GM12801 (cell line): ENCODE results near the gene THUMPD2.

Experiments
- TF ChIP-seq, protein P1 (sequence below): IDR thresholded peaks from one replicate; pipeline ENCODE4 v1.5.1; 2011; ENCODE audit warnings: control low read depth; ENCODE audit not compliant: insufficient read length; ENCODE audit errors: extremely low read depth

The THUMPD2 gene

DNA sequence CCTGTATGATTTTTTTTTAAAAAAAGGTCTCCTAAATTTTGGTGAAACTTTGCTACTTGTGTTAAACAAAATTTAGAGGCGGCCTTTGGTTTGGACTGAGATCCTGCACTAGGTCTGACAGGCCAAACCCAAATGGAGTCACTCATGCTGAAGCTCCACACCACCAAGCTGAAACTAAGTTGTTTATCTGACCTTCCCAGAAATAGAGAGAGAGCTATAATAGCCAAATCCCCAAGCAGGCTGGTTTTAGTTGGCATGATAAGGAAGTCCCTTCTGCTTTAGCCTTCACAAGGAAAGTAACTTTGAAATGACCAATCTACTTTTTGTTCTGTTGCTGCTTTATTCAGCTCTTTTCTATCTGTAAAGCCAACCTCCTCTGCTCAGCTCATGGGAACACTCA, 17.1 kb upstream of the THUMPD2 start:
- TF ChIP-seq, protein P1, sequence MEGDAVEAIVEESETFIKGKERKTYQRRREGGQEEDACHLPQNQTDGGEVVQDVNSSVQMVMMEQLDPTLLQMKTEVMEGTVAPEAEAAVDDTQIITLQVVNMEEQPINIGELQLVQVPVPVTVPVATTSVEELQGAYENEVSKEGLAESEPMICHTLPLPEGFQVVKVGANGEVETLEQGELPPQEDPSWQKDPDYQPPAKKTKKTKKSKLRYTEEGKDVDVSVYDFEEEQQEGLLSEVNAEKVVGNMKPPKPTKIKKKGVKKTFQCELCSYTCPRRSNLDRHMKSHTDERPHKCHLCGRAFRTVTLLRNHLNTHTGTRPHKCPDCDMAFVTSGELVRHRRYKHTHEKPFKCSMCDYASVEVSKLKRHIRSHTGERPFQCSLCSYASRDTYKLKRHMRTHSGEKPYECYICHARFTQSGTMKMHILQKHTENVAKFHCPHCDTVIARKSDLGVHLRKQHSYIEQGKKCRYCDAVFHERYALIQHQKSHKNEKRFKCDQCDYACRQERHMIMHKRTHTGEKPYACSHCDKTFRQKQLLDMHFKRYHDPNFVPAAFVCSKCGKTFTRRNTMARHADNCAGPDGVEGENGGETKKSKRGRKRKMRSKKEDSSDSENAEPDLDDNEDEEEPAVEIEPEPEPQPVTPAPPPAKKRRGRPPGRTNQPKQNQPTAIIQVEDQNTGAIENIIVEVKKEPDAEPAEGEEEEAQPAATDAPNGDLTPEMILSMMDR = no peak

DNA sequence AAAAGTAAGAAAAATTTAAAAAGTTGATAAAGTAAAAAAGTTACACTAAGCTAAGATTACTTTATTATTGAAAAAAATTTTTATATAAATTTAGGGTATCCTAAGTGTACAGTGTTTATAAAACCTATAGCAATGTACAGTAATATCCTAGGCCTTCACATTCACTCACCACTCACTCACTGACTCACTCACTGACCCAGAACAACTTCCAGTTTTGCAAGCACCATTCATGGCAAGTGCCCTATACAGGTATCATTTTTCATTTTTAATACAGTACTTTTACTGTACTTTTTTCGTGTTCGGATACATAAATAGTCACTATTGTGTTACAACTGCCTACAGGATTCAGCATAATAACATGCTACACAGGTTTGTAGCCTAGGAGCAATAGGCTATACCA, 8.9 kb upstream of the THUMPD2 start:
- TF ChIP-seq, protein P1 = no peak

DNA sequence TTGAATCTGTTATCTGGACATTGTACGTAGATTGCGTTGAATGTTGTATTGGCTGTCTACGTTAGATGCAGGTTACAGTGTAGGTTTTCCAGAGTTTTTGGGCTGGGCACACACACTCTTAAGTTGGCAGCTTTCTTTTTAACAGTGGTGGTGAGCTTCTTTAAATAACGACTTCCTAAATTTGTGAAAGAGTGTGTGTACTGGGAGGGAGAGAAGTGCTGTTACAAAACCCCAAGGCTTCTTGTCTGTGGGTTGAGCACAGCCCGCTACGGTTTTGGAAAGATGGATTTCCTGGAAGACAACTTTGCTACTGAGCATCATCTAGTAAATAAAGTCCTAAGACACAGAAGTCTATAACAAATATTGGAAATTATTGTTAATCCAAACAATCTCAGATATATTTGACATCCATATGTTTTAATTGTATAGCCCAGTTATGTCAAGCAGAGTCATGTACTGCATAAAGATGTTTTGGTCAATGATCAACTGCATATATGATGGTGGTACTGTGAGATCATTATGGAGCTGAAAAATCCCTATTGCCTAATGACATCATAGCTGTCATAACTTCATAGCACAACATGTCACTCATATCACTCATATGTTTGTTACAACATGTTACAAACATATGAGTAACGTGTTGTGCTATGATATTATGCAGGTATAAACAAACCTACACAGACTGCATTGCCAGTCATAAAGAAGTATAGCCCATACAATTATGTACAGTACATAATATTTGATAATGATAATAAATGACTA, 7.9 kb upstream of the THUMPD2 start:
- TF ChIP-seq, protein P1 = no peak

DNA sequence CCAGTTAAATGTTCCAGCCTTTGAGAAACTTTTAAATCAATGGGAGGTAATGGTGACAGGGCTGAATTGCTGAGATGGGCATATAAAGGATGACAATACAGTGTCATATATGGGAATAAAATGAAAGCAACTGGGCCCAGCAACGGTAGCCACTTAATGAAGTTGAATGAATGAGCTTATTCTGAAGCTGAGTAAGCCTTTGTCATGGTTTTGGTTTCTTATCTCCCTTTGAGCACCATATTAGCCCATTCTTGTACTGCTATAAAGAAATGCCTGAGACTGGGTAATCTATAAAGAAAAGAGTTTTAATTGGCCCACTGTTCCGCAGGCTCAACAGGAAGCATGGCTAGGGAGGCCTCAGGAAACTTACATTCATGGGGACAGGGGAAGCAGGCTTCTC, 3.5 kb upstream of the THUMPD2 start:
- TF ChIP-seq, protein P1 = no peak

DNA sequence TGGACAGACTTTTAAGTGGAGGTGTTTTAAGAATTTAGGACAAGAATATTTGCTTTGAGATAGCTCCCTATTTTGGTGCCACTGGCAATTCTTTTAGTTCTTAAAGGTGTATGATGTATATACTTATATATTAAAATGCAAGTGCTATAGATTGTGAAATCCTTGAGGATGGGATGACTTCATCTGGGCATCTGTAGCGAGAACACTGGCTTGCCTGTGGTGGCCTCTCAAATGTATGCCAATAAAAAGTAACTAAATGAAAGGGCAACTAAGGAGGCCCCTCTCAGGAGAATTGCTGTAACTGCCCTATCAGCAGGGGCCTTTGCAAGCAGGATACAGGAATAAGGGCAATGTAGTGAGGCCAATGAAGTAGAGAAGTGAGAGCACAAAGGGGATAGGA, 2.6 kb upstream of the THUMPD2 start:
- TF ChIP-seq, protein P1 = no peak

DNA sequence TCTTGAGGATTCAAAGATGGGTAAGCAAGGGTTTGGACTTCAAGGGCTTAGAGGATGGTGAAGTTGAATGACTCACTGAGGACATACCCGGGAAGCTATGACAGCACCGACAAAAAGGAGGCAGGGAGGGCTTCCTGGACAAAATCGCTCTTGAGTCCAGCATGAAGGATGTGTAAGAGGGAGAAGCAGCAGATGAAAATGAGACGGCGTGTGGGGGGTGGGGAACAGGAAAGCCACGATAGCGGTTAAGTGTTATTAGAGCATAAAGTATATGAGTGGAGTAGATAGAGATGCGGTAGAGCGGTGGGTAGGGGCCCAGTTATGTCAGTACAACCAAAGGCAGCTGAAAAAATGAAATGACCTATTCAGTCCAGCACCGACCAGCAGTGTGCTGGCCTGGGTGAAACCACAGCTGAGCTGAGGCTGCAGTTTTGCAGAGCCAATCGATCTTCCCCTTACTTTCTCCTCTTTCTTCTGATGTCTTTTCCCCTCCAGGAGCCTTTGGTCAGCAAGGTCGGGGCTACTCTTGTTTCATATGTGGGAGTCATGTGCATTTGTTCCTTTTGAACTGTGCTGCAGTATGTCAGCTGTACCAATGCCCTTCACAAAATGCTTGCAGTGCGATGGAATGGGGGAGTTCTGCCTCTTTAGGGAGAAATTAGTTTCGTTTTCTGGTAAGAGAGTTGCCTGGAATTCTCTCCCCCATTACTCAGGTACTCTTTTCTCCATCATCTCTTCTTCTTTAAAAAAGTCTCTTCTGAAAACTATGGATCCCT, 2.0 kb upstream of the THUMPD2 start:
- TF ChIP-seq, protein P1 = no peak

DNA sequence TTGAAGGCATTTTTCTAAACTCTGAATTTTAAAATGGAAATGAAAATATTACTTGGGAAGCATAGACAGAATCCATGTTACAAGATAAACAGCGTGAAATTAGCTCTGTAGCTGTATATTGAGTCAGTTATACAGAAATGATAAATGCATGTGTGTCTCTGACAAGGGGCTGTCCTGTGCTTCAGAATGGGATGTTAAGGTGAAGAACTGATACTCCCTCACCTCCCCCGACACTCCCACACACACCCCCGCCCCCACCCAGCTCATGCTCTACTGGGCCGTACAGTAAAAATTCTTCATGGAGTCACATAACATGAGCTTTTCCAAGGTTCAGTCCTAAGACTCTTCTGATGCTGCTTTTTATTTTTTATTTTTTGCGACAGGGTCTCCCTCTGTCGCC, 869 bp upstream of the THUMPD2 start:
- TF ChIP-seq, protein P1 = no peak
